Effector CD4-positive, alpha-beta T cell (primary cell): ENCODE results near the gene TMEM129.

Experiments
- DNase-seq: peaks from one replicate; pipeline ENCODE4 v3.0.0-alpha.2; 2020

The TMEM129 gene

DNA sequence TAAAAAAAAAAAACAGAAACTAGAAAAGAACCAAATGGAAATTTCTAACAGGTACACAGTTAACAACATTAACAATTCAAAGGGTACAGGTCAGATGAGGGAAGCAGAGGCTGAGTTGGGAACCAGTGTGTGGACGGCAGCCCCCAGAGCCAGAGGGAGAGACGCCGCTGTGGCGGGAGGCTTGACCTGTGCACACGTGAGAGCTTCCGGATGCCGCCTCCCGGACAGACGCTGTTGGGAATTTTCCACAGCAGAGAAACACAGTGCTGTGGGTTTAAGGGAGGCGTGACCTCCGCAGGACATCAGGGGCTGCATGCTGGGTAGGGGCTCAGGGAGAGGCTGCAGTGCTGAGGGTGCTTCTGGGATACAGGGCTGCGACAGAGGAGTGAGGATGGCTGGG lies 22.4 kb upstream of the TMEM129 start:
- DNase-seq: no peak

DNA sequence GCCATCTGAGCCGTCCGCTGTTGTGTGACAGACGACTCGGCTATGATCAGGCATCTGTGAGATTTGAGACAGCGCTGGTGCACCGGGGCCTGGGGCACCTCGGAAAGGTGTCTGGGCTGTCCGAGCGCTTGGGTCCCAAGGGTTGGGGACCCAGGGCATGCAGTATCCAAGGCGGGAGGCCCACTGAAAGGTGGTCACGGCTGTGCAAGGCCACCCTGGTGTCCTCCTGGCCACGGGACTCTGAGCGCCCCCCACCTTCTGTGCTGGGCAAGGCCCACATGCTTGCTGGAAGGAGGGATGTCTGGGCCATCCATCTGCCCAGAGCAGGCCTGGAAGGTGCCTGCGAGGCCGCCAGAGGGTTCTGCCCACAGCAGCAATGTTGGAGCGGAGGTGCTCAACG lies 20.1 kb upstream of the TMEM129 start:
- DNase-seq: no peak

DNA sequence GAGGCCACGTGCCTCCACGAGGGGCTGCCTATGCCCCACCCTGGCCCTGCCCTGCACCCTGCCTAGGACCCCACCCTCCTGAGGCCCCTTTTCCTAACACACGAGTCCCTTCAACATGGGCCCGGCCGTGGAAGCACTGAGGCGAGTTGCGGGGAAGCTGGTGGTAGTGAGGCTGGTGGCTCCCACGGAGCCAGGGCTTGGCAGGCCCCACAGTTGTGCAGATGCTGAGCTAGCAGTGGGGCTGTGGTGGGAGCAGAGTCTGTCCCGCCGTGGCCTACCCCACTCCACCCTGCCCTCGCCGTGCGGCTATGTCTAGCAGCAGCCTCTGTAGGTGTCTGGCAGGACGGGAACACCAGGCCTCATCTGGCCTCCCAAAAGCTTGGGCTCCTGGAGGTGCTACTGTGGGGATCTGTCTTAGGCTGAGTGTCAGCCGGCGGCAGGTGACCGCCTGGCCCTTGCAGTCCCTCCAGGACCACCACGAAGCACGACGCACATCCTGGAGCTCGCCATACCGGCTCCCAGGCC lies 19.0 kb upstream of the TMEM129 start:
- no peak for DNase-seq

DNA sequence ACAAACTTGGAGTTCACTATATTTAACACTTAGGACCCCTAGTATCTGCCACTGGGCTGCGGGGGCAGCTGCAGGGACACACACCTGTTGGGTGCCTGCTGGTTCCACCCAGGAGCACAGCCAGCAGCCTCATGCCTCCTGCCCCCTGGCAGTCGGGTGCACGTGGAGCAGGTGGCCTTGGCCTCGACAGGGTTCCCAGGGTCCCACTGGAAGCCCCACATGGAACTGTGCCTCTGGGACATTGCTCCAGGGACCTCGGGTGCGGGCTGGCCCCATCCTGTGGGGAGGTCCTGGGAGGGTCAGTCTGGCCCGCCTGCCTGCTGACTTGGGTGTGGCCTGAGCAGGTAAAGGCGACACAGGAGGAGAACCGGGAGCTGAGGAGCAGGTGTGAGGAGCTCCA lies 18.2 kb upstream of the TMEM129 start:
- DNase-seq: no peak

DNA sequence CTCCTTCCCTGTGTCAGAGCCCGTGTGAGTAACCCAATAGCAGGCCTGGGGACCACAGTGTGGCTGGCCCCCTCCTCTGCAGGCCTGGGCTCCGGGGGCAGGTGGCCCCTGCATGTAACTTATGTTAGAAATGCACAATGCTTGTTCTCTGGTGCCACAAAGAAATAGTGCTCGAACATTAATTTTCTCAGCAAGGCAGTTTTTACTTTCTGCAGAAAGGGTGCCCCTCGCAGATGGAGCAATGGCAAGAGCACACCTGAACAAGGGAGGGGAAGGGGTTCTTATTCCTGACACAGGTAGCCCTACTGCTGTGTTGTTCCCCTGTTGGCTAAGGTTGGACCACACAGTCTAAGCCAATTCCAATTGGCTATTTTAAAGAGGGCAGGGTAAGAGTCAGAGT lies 17.3 kb upstream of the TMEM129 start:
- DNase-seq: no peak

DNA sequence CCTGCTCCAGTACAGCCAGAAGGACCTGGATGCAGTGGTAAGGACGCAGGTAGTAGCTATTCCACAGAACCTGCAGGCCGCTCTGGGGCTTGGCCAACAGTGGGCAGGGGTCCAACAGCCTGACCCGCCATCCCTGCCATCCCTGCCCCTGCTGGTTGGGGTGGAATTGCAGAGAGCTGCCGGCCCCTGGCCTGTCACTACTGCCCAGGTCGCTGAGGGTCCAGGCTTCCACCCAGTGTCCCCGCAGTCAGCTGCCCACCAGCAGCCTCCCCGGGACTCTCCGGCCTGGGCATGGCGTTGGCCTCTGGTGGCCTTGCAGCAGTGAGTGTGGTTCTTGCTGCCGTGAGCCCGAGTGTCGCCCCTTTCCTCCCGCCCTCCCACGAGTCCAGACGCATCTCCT lies 16.5 kb upstream of the TMEM129 start:
- no peak for DNase-seq

DNA sequence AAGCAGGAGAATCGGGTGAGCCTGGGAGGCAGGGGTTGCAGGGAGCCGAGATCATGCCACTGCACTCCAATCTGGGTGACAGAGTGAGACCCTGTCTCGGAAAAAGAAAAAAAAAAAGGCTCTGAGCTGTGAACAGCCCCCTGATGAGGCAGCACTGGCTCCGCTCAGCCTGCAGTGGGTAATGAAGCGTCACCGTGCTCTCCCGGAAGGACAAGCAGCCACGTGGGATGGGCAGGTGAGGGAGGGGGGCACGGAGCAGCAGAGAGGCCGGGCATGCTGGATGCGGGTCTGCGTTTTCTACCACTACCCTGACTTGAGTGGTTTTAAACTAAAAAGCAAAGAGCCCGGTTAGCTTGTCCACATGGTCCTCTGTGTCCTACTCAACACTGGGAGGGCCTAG lies 15.7 kb upstream of the TMEM129 start:
- DNase-seq: no peak

DNA sequence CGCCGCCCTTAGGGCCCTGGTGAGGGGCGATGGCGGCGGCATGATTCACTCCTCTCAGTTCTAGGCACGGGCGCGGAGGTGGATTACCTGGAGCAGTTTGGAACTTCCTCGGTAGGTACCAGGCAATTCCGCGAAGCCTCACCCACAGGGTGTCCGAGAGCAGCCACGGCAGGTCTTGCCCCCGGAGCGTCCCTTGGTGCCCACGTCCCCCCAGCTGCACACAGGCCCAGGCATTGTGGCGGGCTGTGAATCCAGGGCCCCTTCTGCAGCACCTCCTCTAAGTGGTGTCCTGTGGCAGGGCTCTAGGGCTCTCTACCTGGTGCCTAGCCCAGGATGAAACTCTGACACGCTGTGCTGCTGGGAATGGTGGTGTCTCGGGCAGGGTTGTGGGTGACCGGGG lies 14.1 kb upstream of the TMEM129 start:
- DNase-seq: no peak

DNA sequence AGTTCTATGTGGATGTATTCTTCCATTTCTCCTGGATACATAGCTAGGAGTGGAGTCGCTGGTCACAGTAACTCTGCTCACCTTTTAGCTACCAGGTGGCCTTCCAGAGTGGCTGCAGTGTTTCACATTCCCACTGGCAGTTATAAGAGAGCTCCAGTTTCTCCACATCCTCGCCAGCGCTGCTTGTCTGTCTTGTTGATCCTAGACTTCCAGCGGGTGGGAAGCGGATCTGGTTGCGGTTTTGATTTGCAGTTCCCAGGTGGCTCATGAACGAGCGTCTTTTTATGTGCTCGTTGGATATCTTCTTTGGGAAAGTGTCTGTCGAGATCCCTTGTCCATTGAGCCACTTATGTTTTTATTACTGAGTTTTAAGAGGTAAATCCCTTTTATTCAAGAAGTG lies 11.8 kb upstream of the TMEM129 start:
- no peak for DNase-seq

DNA sequence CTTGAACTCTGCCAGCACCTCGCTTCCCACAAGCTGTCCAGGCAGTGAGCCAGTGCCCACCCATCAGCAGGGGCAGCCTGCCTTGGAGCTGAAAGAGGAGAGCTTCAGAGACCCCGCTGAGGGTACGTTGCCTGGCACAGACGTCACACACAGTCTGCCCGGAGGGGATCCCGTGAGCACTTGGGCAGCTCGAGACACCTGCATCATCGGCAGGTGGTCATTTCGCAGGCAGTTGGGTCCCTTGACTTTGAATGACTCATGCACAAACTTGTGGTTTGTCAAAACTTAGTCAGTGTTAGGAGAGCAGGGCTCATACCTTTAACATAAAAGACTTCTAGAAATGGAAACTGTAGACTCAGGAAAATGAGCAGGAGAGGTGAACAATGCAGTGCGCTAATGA lies 10.1 kb upstream of the TMEM129 start:
- no peak for DNase-seq

DNA sequence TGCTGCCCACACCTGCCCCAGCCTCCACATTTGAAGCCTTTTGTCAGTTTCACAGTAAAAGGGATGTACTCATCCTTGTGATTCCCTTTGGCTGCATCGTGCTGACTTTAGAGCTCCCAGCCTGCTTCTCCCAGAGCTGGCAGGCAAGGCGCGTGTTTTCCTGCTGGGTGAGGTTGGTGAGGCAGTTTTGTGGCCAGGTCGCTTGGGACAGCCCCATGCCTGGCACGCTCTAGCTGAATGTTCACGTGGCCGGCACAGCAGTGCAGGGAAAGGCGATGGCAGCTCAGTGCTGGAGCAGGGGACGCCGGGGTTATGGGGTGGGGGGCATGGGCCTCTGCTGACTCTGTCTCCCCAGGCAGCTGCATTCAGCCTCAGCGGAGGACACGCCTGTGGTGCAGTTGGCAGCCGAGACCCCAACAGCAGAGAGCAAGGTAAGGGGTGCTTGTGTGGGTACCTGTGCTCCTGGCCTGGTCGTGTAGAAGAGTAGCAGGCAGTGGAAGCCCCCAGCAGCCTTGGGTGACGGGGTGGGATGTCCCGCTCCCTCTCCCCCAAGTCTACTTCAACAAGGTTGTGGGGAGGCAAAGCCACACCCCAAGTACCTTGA lies 9.5 kb upstream of the TMEM129 start:
- no peak for DNase-seq

DNA sequence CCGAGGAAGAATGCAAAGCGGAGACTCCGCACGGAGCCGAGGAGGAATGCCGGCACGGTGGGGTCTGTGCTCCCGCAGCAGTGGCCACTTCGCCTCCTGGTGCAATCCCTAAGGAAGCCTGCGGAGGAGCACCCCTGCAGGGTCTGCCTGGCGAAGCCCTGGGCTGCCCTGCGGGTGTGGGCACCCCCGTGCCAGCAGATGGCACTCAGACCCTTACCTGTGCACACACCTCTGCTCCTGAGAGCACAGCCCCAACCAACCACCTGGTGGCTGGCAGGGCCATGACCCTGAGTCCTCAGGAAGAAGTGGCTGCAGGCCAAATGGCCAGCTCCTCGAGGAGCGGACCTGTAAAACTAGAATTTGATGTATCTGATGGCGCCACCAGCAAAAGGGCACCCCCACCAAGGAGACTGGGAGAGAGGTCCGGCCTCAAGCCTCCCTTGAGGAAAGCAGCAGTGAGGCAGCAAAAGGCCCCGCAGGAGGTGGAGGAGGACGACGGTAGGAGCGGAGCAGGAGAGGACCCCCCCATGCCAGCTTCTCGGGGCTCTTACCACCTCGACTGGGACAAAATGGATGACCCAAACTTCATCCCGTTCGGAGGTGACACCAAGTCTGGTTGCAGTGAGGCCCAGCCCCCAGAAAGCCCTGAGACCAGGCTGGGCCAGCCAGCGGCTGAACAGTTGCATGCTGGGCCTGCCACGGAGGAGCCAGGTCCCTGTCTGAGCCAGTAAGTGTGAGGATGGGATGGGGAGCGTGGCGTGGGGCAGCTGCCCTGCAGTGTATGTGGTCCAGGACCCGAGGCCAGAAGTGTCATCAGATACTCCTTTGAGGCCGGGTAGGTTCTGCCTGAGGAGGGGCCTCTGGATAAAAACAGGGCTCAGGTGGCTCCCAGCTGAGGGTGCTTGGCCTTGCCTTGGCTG lies 7.2 kb upstream of the TMEM129 start:
- DNase-seq: no peak

DNA sequence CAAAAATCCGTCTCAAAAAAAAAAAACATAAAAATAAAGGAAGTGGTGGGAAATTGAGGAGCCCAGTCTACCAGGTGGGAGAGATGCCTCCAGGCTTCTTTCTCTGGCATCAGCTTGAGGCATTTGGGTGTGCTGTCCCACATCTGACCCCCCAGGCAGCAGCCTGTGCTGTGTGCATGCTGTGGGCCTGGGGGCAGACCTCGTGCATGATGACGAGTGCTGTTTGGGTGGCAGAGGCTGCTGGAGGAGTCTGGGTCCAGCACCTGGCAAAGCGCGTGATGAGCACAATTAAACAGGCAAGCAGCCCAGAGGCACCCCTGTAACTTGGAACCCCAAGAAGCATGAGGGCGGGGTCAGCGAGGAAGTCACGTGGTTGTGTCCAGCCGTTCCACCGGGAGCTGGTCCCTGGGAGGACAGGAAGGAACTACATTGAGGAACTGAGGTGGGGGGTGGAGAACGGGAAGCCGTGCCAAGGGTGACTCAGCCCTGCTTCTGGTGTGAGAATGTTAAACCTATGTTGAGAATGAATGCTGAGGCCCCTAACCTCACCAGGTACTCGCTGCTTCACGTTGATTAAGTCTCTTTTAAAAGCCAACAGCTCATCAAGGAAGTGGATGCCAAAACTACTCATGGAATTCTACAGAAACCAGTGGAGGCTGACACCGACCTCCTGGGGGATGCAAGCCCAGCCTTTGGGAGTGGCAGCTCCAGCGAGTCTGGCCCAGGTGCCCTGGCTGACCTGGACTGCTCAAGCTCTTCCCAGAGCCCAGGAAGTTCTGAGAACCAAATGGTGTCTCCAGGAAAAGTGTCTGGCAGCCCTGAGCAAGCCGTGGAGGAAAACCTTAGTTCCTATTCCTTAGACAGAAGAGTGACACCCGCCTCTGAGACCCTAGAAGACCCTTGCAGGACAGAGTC lies 6.3 kb upstream of the TMEM129 start:
- DNase-seq: no peak

DNA sequence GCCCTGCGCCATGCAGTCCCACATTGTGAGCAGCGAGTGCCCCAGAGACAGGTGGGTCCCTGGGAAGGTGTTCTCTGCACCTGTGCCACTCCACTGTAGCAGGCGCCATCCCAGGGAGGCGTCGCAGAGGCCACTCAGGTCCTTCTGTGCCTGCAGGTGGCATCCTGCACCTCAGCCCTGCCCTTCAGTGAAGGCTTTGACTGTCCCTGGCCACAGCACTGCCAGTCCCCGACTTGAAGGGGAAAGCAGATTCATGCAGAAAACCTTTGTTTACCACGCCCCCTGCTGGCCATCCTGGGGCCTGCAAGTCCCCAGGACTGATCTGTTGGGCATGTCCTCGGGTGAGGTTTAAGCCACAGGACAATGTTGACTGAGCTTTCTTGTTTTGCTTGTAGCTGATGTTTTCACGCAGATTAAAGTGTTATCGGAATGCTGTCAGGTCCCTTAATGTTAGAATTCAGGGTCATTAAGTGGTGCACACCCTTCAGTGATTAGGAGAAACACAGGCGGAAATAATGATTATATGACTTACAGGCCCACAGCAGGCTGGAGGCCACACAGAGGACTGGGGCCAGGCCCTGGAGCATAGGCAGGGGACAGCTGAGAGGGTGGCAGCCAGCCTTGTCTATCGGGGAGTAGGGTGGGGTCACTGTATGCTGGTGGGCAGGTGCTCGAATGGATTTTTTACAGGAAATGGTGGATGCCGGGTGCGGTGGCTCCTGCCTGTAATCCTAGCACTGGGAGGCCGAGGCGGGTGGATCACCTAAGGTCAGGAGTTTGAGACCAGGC lies 5.2 kb upstream of the TMEM129 start:
- DNase-seq: peak; percentile 90

DNA sequence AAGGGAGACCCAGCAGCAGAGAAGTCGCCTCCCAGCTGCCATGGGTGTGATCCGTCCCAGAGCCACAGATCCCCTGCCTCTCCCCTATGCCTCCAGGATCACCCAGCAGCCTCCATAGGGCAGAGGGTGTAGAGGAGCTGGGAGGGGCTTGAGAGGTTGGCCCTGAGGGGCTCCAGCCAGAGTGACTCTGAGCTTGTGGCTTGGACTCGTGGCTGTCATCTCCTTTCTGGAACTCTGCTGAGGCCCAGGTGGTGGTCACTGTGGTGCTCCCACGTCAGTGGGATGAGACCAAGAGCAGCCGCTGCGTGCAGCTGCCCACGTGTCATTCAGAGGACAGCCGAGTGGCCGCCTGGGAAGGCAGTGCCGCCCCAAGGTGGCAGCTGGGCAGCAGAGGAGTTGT lies 4.4 kb upstream of the TMEM129 start:
- no peak for DNase-seq

DNA sequence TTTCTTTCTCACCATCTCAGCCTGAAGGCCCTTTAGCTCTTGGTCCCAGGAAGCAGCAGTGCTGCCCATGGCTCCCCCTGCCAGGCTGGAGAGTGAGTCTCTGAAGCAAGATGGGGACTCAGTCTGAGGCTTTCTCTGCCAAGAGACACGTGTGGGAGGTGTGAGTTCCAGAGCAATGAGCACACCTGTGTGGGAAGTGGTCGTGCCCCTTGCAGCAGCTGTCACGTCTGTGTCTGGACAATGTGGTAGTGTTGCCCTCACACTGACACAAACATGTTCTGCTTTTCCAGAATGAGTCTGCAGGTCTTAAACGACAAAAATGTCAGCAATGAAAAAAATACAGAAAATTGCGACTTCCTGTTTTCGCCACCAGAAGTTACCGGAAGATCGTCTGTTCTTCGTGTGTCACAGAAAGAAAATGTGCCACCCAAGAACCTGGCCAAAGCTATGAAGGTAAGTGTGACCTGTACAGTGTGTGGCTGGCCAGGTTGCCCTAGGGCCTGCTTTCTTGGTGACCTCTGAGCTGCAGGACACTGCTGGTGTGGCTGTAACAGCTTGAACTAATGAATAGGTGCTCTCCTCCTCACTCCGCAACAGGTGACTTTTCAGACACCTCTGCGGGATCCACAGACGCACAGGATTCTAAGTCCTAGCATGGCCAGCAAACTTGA lies 2.1 kb upstream of the TMEM129 start:
- DNase-seq: peak; percentile 35

DNA sequence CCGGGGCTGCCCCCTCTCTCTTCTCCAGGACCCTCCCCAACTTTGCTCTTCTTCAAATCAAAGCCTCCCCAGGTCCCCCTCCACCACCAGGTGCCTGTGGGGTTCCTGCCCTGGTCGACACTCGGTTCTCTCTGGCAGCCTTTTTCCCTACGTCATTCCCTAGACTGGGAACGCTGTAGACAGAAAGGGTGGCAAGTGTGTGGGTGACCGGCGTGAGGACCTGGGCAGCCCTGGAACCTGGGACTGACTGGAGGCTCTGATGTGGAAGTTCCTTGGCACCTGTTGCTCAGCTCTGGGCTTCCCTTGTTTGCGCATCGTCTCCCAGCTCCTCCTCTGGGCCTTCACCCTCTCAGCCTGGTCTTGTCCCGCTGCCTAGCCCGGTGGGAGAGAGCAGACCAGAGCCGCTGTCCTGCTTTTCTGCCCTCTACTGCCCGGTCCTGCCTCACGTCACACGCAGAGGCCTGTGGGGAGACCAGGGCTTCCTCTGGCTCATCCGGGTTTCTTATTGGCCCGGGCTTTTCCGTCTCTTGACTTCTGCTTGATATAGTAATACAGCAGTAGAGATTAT lies 1.5 kb upstream of the TMEM129 start:
- DNase-seq: no peak

DNA sequence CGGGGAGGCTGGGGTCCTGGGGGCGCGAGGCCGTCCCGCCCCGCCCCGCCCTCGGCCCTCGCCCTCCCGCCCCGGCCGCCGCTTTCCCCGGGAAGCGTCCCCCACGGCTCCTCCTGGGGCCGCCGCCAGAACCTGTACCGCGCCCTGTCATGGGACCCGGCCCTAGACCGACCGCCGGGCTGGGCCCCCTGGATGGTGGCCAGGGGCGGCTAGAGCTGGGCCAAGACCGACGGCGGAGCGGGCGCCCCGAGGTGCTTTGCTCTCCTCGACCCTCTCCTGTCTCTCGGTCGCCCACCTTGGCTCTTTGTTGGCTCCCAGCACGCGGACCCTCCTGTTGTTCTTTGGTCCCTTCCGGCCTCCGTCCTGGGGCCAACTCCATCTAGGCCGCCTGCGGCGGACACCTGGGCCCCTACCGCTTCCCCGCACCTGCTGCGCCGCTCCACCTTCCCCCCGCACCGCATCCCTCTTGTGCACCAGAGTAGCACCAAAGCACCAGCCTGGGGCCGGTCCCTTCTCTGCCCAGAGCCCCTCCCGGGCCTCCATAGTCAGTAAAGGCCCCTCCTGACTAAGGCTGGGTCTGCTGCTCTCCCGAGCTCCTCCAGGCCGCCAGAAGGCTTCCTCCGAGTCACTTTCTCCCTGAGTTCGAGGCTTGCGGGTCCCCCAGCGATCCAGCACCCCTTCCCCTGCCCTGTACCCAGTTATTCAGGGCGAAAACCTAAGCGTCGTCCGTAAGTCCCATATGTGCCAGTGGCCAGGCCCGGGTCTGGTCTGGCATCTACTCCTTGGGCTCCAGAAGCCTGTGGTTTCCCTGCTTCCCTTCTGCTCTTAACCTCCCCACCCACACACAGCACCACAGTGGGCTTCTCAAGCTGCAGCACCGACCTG lies 785 bp upstream of the TMEM129 start:
- DNase-seq: no peak

DNA sequence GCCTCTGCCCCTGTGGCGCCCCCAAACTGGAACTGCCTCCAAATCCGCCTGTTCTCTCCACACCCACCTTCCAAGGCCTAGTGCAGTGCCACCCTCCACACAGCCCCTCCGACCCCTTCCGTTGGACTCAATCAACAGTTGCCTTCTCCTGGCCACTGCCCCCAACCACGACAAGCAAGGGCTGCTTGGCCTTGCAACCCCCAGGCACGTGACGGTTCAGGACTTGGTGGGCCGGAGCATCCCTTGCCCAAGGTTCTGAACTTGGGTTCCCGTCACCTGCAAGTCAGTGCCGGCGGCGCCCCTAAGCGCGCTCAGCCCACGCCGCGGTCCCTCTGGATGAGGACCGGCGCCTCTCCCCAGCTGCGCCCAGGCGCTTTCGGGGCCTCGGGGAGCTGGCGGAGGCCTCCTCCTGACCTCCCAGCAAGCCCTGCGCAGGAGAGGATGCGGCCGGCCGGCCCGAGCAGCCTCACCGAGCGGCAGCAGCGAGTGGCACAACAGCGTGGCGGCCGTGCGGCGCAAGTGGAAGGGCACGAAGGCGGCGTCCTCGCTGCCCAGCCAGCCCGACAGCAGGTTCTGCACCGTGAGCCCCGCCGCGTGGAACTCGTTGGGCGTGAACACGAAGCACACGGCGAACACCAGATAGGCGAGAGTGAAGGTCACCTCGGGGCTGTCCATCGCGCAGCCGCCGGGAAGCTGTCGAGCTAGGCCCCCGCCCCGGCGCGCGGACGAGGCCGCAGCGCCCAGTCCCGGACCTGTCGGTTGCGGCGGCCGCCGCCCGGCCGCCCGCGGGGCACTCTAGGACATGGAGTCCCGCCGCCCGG lies 750 bp downstream of the TMEM129 start:
- DNase-seq: peak; percentile 45
